CD4-positive, alpha-beta T cell treated with Interleukin-4 for 1 hour (primary cell): ENCODE results near the gene UNC80.

ENCODE experiments used
- DNase-seq, 2 donors: peaks; one replicate each; pipeline ENCODE4 v3.0.0-alpha.2; 2020 to 2022

Gene UNC80

DNA sequence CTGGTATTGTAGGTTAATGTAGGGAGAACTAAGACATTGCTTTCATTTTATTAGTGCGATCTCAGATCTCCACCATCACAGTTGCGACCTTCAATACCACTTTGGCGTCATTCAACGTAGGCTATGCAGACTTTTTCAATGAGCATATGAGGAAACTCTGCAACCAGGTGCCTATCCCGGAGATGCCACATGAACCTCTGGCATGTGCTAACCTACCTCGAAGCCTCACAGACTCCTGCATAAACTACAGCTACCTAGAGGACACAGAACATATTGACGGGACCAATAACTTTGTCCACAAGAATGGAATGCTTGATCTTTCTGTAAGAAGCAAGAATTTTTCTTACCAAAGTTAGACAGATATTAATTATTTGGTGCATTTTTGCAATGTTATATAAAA, 47.3 kb downstream of the UNC80 start:
- no peak for DNase-seq

DNA sequence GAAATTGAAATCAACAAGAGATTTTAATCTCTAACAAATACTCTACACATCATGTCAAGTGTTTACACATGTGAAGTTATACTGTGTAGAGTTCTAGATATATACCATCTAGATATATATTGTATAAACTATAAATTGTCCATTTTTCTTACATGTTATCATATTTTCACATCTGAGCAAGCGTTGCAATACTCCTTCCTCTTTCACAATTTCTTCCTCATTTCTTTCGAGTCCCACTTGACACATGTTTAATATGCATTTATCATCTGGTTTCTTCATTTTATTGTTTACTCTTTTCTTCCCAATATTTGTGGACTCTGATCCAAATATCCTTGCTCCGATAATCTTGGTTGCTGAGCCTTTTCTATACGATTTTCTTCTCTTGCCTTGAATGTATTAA, 50.2 kb downstream of the UNC80 start:
- DNase-seq: no peak

DNA sequence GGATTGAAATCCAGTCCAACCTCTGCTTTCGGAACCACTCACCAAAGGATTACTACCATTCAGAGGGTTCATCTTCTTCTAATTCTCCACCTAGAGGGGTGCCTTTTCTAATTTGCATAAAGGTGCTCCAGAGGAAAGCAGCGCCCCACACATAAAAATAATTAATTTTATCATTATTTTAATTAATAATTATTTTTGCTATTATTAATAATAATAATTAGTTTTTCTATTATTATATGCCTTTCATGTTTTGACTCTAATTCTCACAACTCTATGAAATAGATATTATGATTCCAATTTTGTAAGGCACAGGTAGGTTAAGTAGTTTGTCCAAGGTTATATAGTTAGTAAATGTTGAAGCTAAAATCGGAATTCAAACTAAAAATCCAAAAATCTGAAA, 51.9 kb downstream of the UNC80 start:
- no peak for DNase-seq

DNA sequence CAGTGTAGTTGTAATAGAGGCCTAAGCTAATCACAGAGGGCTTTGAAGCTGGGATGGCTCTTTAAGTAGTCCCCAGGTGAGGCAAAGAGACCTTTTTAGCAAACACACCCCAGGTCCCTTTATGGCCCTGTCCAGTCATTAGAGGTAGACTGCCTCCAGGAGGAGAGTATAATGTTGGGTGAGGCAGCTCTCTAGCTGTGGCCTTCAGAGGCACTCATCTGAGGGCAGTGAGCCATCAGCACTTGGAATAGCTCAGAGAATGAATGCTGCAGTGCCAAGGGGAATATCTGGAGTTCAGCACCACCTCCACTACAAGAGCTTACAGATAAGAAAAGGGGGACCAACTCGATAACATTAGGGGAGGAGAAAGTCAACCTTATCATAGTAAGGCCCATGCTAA, 52.8 kb downstream of the UNC80 start:
- no peak for DNase-seq

DNA sequence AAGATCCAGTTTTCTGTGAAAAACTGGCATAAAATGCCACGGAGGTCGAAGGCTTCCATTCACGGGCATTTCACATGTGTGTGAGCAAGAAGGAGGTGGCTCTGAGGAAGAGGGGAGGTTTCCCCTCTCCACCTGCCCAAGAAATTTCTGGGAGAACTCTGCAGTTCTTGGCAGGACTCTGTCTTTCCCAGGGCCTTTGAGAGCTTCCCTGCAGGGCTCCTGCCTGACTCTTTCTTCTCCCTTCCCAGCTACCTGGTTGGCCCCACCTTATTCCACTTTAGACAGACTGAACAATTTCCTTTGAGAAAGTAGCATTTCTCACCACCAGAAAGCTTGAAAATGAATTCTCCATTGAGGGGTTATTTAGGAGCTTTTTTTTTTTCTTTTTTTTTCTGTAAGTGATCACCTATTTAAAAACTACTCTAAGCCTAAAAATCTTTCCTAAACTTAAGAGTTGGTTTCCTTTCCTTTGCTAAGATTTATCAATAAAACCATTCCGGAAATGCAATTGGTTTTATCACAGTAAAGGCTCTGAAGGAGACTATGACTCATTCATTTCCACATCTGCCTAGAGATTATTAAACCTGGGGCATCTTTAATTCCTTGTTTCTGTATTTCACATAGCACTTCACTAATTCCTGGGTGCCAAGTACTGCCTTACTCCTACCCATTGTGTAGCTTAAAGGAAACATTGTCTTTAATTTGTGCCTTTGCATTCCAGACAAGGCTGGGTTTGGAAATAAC, 59.3 kb downstream of the UNC80 start:
- no peak for DNase-seq

DNA sequence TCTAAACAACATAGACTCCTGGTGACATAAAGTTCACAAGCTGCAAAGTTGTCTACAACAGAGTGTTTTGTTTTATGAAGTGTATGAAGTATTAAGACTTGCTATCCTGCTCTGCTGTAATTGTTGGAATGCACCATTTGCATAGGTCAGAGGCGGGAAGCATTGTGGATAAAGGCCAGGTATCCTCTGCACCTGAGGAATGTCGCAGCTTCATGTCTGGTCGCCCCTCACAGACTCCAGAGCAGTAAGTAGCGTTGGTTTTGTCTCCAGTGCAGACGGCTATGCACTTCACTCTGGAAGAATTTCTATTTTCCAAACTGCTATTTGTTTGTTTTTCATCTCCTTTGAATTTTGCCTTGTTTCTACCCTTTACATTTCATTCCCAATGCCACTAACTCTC, 63.1 kb downstream of the UNC80 start:
- no peak for DNase-seq

DNA sequence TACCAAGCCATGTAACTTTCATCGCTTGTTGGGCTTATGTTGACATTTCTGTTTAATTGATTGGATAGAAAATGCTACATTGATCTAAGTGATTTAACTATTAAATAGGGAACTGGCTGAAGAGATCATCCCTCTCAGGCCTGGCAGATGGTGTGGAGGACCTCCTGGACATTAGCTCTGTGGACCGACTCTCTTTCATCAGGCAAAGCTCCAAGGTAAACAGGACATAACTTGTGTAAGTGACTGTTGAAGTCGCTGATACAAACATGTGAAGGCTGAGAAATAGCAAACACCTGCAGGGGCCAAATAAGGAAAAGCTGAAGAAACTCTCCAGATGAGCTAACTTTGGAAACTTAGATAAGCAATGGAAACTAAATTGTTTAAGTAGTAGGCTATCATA, 68.8 kb downstream of the UNC80 start:
- no peak for DNase-seq

DNA sequence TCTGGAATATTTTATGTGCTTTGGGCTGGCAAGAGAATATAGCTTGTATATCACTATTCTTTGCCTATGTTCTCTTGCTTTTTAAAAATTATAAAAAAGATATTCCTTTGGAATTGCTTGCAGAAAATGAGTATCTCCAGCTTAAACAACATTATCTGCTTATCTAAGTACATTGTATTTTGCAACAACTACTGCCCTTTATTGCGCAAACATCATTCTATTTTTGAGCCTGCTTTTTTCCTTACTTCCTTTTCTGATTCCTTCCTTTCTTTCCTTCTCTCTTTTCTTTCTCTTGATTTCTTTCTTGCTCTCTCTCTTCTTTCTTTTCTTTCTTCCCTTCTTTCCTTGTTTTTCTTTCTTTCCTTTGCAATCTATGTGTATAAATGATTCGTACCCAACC, 74.0 kb downstream of the UNC80 start:
- DNase-seq: no peak

DNA sequence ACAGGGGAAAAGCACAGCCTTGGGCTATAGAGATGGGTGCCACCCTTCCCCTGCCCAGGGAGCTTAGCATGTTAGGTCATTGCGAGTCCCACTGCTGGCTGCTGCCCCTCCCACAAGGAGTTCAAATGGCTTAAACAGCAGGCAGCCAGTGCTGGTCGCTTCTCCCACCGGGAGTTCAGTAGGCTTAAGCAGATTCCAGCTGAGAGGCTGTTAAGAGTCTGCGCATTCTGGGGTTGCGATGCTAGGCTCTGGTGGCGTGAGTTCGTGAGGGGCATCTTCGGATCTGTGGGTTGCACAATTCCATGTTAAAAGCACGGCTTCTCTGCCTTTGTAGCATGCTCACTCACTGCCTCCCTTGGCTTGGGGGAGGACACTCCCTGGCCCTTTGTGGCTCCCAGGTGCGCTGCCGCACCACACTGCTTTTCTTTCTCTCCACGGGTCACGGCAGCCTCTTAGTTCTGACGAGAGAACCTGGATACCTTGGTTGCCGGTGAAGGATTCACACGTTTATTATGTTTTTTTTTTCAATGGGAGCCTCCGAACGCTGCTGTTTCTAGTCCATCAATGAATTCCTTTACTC, 93.2 kb downstream of the UNC80 start:
- DNase-seq: no peak

DNA sequence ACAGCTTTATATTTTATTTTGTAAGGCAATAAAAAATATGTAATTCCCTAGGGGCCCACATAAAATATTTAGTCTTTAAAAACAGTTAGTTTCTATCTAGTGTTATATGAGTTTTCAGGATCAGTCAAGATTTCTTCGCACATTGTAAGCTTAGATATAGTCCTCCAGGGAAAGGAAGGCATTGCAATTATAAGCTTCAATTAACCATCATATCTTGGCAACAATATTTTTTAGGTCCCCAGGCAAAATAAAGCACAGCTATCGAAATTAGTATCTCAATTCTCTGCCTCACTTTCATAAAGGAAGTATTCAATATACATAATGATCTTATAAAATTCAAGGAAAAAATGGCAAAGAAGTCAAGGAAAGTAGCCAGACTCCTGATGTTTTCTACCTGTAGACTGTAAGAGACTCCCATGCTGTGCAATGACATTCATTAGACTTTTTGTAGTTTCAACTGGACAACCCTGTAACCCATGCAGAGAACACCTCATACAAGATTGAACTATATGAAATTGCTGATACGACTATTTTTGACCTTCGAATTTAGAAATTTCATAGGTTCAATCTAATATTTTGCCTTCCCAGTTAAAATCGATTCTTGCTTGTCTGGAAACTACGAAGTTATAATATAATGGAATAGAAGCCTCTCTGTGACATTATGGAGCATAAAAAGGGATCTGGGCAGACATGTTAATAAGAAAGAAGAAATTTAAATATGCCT, 96.8 kb downstream of the UNC80 start:
- DNase-seq: no peak

DNA sequence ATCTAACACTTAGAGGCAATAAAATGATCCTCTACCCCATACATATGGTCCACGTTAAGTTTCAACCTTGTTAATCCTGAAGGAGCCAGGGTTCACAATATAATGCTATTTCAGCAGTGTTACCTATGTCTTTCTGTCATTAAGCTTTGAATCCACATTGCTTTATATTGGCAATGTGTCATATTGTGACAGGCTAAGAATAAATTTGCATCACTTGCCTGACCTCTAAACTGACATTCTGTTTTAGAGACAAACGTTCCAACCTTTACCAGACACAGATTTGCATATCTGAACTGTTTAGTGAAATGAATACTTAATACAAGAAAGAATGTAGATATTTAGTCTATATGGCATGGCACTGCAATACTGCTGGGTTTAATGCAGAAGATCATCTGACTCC, 98.4 kb downstream of the UNC80 start:
- no peak for DNase-seq

DNA sequence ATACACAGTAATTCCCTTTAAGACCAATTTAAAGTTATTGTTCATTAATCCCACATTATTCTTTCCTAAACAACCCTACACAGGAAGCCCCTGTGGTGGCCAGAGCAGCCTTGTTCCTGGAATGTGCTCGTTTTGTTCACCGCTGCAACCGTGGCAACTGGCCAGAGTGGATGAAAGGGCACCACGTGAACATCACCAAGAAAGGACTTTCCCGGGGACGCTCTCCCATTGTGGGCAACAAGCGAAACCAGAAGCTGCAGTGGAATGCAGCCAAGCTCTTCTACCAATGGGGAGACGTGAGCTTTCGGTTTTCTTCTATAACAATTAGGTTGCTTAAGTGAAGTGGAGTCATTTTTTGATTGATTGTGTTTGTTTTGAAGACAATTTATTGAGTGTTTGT, 101.0 kb downstream of the UNC80 start:
- no peak for DNase-seq

DNA sequence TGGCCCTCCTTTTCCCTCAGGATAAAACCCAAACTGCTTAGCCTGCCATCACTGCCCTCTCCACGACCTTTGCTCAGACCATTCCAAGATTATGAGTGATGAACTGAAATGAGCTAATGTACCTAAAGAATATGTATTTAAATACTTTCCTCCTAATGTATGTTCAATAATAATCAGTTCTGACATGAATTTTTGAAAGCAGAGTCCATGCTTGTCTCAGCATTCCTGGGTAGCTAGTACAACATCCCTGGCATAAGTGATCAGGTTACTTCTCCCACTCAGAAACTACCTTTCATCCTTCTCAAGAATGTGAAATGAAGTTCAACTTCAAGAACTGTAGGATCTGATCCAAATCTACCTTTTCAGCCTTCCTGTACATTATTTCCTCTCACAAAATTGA, 103.6 kb downstream of the UNC80 start:
- DNase-seq: no peak

DNA sequence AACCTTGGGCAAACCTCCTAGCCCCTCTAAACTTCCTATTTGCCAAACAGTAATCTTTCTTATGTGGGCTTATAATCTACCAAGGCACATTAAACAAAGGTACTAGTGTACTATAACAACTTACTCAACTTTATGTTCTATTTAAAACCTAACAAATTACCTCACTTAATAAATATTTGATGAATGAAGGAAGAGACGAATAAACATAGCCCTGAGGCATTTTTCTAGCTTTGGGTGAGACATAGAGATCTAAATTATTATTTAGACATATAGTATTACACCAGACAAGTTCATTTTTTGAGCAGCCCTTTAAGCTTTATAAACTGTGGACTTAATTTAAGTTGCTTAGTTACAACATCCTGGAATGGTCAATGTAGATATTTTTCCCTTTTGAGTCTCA, 104.6 kb downstream of the UNC80 start:
- no peak for DNase-seq

DNA sequence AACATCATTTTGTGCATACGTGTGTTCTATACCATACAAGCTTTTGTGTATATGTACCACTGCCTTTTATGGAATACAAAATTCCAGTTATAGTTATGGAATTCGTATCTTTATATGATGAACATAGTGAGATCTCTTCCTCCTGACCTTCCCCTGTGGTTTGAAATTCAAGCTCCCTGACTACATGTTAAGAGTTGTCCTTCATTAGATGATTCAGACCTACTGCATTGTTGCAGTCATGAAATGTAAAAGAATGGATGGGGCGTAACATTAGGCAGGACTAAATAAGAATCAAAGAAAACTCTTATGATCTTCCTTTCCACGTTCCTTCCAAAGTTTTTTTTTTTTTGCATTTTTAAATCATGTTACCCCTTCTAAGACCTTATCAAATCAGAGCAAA, 107.1 kb downstream of the UNC80 start:
- DNase-seq: no peak

DNA sequence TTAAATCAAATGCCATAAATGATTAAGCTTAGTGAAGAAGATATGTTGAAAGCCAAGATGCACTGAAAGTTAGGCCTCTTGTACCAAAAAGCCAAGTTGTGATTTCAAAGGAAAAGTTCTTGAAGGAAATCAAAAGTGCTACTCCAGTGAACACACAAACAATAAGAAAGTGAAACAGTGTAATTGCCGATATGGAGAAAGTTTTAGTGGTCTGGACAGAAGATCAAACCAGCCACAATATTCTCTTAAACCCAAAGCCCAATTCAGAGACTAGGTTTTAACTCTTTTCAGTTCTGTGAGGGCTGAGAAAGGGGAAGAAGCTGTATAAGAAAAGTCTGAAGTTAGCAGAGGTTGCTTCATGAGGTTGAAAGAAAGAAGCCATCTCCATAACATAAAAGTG, 129.0 kb downstream of the UNC80 start:
- DNase-seq: no peak

DNA sequence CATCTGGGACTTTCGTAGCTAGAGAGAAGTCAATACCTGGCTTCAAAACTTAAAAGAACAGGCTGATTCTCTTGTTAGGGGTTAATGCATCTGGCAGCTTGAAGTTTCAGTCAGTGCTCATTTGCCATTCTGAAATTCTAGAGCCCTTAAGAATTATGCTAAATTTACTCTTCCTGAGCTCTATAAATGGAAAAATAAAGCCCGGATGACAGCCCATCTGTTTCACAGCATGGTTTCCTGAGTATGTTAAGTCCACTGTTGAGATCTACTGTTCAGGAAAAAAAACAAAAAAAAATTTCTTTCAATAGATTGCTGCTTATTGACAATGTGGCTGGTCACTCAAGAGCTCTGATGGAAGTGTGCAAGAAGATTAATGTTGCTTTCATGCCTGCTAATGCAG, 129.5 kb downstream of the UNC80 start:
- no peak for DNase-seq

DNA sequence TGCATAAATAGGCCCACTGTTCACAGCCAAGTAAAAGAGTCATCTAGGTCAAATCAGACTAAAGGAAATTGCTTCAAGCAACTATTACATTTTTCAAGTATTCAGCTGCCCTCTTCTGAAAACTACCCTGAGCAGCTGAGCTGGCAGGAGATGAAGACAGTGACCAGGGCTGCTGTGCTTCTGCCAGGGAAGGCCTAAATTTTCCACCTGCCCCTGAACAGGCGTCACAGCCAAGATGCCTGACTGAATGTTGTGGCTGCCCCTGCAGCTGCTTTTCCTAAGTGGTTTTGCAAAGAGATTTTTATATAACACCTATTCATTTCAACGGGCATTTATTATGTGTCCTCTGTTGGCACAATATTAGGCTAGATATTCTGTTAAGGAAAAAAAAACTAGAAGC, 134.1 kb downstream of the UNC80 start:
- no peak for DNase-seq

DNA sequence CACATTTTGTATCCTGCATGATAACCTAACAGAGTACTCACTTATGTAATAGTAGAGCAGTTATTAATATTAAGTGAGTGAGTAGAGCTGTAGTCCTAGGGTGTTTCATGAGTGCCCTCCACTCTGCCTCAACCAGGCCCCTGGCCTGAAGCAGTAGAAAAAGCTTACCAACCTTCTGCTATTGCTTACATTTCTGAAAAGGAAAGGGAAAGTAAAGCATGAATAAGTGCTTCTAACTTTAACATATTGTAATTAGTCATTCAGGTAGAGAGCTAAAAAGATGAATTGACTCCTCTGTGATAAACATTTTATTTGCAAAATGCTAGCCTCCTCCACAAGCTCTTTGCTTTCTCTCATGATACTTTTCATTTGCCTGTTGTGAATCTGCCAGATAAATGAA, 136.1 kb downstream of the UNC80 start:
- DNase-seq: no peak

DNA sequence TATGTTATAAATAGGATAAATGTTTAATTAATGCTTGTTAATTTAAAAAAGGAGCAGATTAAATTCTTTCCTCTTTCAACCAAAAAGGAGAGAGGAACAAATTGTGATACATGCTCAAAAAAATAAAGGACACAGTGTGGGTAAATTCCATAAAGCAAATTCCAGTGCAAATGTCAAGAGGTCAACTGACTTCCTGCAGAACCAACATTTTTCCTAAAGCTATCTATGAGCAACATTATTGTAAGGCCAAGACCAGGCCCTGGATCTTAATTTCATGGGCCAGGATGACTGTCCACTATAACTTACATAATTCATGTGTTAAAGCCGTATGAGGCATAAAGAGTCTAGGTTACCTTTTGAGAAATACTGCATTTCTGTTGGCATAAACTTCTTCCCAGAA, 136.9 kb downstream of the UNC80 start:
- DNase-seq: no peak

DNA sequence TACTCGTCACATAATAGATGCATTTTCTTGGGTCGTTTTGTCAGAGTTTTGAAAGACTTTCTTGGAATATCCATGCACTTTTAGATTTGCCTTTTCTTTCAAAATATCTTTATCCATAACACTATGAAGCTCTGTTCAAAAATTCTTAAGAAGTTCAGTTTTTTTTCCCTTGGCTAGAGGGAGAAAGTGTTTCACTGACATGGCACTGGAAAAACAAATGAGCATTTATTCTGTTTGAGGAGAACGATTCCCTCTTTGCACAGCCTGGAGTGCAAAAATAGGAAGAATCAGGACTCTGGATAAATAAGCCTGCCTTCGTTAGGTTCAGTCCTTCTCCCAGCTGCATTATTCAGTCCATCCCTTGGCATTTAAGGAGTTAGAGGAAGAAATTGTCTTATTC, 139.9 kb downstream of the UNC80 start:
- no peak for DNase-seq

DNA sequence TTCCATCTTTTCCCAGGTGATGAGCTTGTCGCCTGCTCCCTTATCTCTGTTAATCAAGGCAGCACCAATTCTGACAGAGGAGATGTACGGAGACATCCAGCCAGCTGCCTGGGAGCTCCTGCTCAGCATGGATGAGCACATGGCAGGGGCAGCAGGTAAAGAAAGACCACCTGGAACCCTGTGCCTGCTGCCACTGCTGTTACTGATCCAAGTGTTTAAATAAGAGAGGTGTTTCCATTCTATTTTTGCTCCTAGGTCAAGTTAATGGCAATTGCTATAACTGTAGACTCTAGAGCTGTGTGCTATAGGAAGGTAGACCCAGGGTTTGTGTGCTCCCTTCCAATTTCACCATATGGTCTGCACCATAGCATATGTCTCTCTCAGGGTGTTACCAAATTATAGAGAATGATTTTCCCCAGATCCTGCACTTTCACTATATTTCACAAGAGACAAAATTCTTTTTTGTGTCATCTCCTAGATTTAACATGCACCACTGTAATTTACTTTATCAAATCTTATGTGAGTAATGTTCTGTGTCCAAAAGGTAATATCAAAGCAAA, 142.2 kb downstream of the UNC80 start:
- DNase-seq: no peak

DNA sequence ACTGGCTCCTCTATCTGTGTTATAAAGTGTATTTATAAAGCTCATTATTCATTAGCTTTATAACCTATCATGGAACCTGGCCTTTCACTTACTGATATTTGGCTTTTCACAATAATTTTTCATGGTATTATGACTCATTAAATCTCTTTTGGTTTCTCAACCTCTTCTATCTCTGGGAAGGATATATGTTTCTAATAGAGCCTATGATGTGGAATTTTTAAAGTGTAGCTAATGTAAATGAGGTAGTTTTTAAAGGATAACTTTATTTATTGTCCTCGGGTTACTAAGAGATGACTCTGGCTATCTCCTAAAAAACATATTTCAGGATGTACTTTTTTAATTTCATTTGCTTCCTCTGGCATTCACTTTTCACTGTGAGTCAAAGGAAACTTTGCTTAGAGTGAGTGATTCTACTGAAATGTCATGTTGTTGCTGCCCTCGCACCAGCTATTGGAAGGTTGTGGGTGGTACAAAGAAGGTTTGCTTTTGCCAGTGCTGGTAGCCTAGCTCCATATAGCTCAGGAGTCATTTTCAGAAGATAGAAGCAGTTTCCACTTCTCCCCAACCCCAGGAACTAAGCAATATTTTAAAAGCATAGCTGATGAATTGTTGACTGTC, 145.6 kb downstream of the UNC80 start:
- DNase-seq: no peak

DNA sequence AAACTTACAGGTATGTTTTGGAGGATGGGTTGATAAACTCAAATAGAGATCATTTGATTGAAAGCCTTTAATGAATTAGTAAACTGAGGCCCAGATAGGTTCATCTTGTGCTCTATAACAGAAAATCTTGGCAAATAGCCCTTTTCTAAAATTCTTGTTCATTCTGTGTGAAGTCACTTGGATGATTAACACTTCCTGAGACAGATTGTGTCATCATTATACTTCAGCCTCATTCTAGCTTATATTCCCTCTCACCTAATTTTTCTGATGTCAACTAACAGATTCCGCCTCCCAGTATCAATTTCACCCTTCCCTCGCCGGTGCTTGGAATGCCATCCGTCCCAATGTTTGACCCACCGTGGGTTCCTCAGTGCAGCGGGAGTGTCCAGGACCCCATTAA, 146.6 kb downstream of the UNC80 start:
- no peak for DNase-seq
